ENCODE data around the gene PGGHG. TPM values are rescaled to one million over a fixed set of nuclear protein-coding genes. Genes with fewer than 3 reads are reported as not detected.

Gene PGGHG
- total and polyA plus RNA-seq, 8 donors: 8.9 to 4,700 (median 357) TPM

DNA sequence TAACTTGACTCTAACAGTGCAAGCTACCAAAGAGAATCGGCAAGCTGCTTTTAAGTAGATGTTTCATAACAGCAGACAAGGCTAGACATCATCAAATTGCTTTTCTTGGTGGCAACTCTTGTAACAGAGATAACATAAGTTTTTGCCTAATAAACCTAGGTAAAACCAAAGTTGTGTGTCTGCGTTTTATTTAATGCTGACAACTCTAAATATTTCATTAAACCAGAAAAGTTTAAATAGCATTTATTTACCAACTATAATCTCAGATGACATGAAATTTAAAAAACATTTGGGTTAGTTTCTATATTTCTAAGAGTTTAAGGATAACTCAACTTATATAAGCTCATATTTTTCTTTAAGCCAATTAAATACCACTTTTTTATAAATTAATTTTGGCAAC lies 51.0 kb downstream of the PGGHG start:
- no peak overlapping the region for H3K27ac ChIP-seq
- no peaks in the 10 kb centered on the region for H3K4me1 ChIP-seq
- H3K4me3 ChIP-seq: no peak overlapping the region
- H3K36me3 ChIP-seq: no peaks in the 10 kb centered on the region
- H3K27me3 ChIP-seq: no peaks in the 10 kb centered on the region
- intact Hi-C loops (cut with DNase I): no loop called here
- H3K9me3 ChIP-seq: no peaks in the 10 kb centered on the region
- no peak for ATAC-seq
- no peak for DNase-seq
- no peak for FAIRE-seq
- TF ChIP-seq, protein P1, sequence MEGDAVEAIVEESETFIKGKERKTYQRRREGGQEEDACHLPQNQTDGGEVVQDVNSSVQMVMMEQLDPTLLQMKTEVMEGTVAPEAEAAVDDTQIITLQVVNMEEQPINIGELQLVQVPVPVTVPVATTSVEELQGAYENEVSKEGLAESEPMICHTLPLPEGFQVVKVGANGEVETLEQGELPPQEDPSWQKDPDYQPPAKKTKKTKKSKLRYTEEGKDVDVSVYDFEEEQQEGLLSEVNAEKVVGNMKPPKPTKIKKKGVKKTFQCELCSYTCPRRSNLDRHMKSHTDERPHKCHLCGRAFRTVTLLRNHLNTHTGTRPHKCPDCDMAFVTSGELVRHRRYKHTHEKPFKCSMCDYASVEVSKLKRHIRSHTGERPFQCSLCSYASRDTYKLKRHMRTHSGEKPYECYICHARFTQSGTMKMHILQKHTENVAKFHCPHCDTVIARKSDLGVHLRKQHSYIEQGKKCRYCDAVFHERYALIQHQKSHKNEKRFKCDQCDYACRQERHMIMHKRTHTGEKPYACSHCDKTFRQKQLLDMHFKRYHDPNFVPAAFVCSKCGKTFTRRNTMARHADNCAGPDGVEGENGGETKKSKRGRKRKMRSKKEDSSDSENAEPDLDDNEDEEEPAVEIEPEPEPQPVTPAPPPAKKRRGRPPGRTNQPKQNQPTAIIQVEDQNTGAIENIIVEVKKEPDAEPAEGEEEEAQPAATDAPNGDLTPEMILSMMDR (IDR thresholded peaks at IDR 0.05): no peak
- 80 to 87% methylated on average over 2 of the region's 2 CpGs for WGBS, 2 donors

DNA sequence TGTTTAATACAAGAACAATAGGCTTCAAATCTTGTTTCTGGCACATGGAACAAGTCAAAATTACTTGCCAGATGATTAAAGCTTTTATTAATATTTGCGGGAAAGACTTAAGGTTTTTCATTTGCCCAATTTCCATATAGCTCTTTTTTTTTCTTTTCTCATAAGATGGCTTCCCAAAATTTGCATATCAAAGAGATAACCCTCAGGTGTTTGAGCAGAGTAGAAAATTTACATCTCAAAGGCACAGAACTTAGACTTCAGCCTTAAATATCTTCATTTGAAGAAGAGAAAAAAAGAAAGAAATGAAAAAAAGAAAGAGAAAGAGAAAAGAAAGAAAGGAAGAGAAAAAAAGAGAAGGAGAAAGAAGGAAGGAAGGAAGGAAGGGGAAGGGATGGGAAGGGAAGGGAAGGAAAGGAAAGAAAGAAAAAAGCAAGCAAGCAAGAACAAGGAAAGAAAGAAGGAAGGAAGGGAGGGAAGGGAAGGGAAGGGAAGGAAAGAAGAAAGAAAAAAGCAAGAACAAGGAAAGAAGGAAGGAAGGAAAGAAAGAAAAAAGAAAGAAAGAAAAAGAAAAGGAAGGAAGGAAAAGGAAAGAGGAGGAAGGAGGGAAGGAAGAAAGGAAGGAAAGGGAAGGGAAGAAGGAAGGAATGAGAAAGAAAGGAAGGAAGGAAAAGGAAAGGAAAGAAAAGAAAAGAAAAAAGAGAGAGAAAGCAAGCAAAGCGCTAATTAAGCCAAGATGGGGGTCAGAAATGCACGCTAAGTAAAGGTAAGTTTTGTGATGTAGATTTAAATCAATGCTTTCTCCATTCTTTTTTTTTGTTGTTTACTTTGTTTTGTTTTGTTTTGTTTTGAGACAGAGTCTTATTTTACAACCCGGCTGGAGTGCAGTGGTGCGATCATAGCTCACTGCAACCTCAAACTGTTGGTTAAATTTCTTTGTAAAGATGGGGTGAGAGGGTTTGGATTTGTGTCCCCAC lies 51.9 kb downstream of the PGGHG start:
- Histone ChIP-seq H3K4me1 (no peaks in the 10 kb centered on the region), H3K27me3 (no peaks in the 10 kb centered on the region), H3K4me3 (no peak overlapping the region), H3K36me3 (no peaks in the 10 kb centered on the region), H3K27ac (no peak overlapping the region), H3K9me3 (no peaks in the 10 kb centered on the region)
- ATAC-seq (no peak), FAIRE-seq (no peak), DNase-seq (no peak)
- TF ChIP-seq, protein P1 (IDR thresholded peaks at IDR 0.05): no peak
- WGBS, 2 donors: 73 to 82% methylated on average over 4 to 5 of the region's 5 CpGs
- intact Hi-C loops (cut with DNase I): no loop called here

DNA sequence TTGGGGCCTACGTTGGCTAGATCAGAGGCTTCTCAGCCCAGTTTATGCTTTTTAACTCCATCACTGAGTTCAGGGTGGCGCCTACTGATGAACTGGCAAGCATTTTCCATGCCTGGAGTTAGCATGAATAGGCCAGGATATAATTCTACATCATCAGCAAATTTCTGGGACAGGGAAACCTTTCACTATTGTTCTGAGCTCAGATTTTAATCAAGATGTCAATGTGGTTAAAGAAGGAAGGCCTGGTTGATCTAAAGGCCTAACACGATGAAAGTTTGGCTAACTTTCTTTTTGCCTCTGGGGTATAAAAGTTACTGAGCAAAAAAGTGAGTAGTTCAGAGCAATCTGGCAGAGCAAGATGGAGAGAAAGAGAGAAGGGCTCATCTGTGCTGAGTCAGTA lies 53.4 kb downstream of the PGGHG start:
- FAIRE-seq: no peak
- WGBS, 2 donors: 73 to 77% methylated on average over 3 of the region's 3 CpGs
- TF ChIP-seq, protein P1 (IDR thresholded peaks at IDR 0.05): no peak

DNA sequence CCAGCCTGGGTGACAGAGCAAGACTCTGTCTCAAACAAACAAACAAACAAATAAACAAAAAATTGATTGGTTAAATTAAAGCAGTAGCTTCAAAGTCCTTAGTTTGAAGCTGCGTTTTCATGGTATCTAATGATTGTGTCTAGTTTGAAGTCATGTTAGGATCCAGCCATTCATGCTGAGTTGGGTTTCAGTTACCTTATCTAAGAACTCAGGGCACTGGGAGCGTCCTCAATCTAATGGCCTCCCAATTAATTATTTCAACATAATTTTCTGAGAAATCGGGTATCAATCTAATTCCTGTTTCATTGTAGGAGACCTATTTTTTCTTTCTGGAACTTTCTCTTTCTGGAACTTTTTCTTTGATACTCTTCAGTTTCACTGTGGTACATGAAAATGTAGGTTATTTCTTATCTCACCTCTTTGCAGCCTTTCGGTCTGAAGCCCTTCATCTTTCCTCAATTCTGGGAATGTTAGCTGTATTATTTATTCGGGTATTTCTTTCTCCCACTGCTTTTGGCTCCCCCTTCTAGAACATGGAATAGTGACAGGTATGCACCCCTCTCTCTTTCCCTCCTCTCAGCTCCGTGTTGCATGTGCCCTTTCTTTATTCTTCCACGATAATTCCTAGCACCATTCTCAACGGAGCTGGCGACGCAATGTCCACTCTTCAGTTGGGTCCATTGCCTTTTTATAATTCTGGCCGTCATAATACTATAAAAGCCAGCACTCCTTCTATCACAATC lies 56.1 kb downstream of the PGGHG start:
- DNase-seq (no peak), ATAC-seq (no peak)

More for the DNA sequence above, 53.4 kb downstream of the PGGHG start:
- no peak for DNase-seq
- Histone ChIP-seq H3K27ac (no peak overlapping the region), H3K36me3 (no peaks in the 10 kb centered on the region), H3K4me1 (no peaks in the 10 kb centered on the region), H3K9me3 (no peaks in the 10 kb centered on the region), H3K27me3 (no peaks in the 10 kb centered on the region), H3K4me3 (no peak overlapping the region)
- ATAC-seq: no peak
- intact Hi-C loops (cut with DNase I): no loop called here

More for the DNA sequence above, 56.1 kb downstream of the PGGHG start:
- TF ChIP-seq, protein P1 (IDR thresholded peaks at IDR 0.05): no peak
- intact Hi-C loops (cut with DNase I): no loop called here
- no peak for FAIRE-seq
- WGBS, 2 donors: 77 to 81% methylated on average over 11 of the region's 11 CpGs
- H3K27me3 ChIP-seq: no peaks in the 10 kb centered on the region
- no peak overlapping the region for H3K4me3 ChIP-seq
- H3K9me3 ChIP-seq: no peaks in the 10 kb centered on the region
- no peak overlapping the region for H3K27ac ChIP-seq
- H3K4me1 ChIP-seq: no peaks in the 10 kb centered on the region
- no peaks in the 10 kb centered on the region for H3K36me3 ChIP-seq

Other genes with a start within 250 kb of the PGGHG start
- gene SCGB1C1, start 96.0 kb upstream of the PGGHG start, total RNA-seq: under 1 TPM in 3 of 6 donors, not detected in 3; 0.41 to 0.70 (median 0.63) TPM
- gene SCGB1C1, start 96.0 kb upstream of the PGGHG start, polyA plus RNA-seq: 1 to 10 TPM in 1 of 2 donors, not detected in 1; 1.1 TPM
- gene BET1L, start 81.7 kb upstream of the PGGHG start, total RNA-seq: 10 to 100 TPM; 29.8 to 53.4 (median 48.8) TPM
- 10 to 100 TPM; 27.7 to 30.7 TPM for gene BET1L, start 81.7 kb upstream of the PGGHG start, polyA plus RNA-seq
- 10 to 100 TPM; 29.7 to 49.3 (median 40.9) TPM for gene RIC8A, start 81.4 kb upstream of the PGGHG start, total RNA-seq
- gene RIC8A, start 81.4 kb upstream of the PGGHG start, polyA plus RNA-seq: 10 to 100 TPM; 39.6 to 47.1 TPM
- 10 to 100 TPM in 4 of 6 donors, 1 to 10 TPM in 2; 7.7 to 13.2 (median 10.9) TPM for gene SIRT3, start 52.8 kb upstream of the PGGHG start, total RNA-seq
- gene SIRT3, start 52.8 kb upstream of the PGGHG start, polyA plus RNA-seq: 10 to 100 TPM; 21.4 to 25.1 TPM
- gene PSMD13, start 52.1 kb upstream of the PGGHG start, total RNA-seq: 10 to 100 TPM; 35.5 to 48.3 (median 41.9) TPM
- gene PSMD13, start 52.1 kb upstream of the PGGHG start, polyA plus RNA-seq: 100 to 1,000 TPM in 1 of 2 donors, 10 to 100 TPM in 1; 97.5 to 118 TPM
- gene NLRP6, start 10.7 kb upstream of the PGGHG start, total RNA-seq: under 1 TPM in 4 of 6 donors, not detected in 2; 0.19 to 0.23 (median 0.20) TPM
- gene NLRP6, start 10.7 kb upstream of the PGGHG start, polyA plus RNA-seq: under 1 TPM; 0.05 to 0.08 TPM
- gene IFITM5, start 10.4 kb downstream of the PGGHG start, total RNA-seq: not detected
- gene IFITM5, start 10.4 kb downstream of the PGGHG start, polyA plus RNA-seq: 1 to 10 TPM in 1 of 2 donors, under 1 TPM in 1; 0.56 to 1.2 TPM
- gene IFITM2, start 18.7 kb downstream of the PGGHG start, total RNA-seq: 100 to 1,000 TPM in 2 of 6 donors, 10 to 100 TPM in 4; 32.1 to 120 (median 63.6) TPM
- gene IFITM2, start 18.7 kb downstream of the PGGHG start, polyA plus RNA-seq: 100 to 1,000 TPM; 169 to 182 TPM
- 10 to 100 TPM in 5 of 6 donors, 1 to 10 TPM in 1; 10.0 to 45.2 (median 18.9) TPM for gene IFITM1, start 24.9 kb downstream of the PGGHG start, total RNA-seq
- 10 to 100 TPM; 40.7 to 54.5 TPM for gene IFITM1, start 24.9 kb downstream of the PGGHG start, polyA plus RNA-seq
- gene IFITM3, start 31.7 kb downstream of the PGGHG start, total RNA-seq: 100 to 1,000 TPM in 4 of 6 donors, 10 to 100 TPM in 2; 86.4 to 292 (median 135) TPM
- gene IFITM3, start 31.7 kb downstream of the PGGHG start, polyA plus RNA-seq: 100 to 1,000 TPM; 300 to 429 TPM
- 1 to 10 TPM in 5 of 6 donors, under 1 TPM in 1; 0.95 to 4.8 (median 1.8) TPM for gene B4GALNT4, start 80.4 kb downstream of the PGGHG start, total RNA-seq
- 10 to 100 TPM in 1 of 2 donors, 1 to 10 TPM in 1; 6.8 to 25.9 TPM for gene B4GALNT4, start 80.4 kb downstream of the PGGHG start, polyA plus RNA-seq
- gene PKP3, start 105.1 kb downstream of the PGGHG start, total RNA-seq: 10 to 100 TPM; 23.4 to 36.1 (median 26.2) TPM
- 10 to 100 TPM; 33.8 to 50.5 TPM for gene PKP3, start 105.1 kb downstream of the PGGHG start, polyA plus RNA-seq
- gene SIGIRR, start 125.9 kb downstream of the PGGHG start, total RNA-seq: 10 to 100 TPM; 39.2 to 62.1 (median 46.9) TPM
- gene SIGIRR, start 125.9 kb downstream of the PGGHG start, polyA plus RNA-seq: 100 to 1,000 TPM; 138 to 158 TPM
- 10 to 100 TPM in 4 of 6 donors, 1 to 10 TPM in 2; 6.2 to 32.1 (median 12.5) TPM for gene ANO9, start 152.9 kb downstream of the PGGHG start, total RNA-seq
- 10 to 100 TPM; 46.2 to 68.7 TPM for gene ANO9, start 152.9 kb downstream of the PGGHG start, polyA plus RNA-seq
- gene PTDSS2, start 161.2 kb downstream of the PGGHG start, total RNA-seq: 10 to 100 TPM; 11.3 to 17.4 (median 15.2) TPM
- 10 to 100 TPM; 24.7 to 44.7 TPM for gene PTDSS2, start 161.2 kb downstream of the PGGHG start, polyA plus RNA-seq
- 10 to 100 TPM; 38.9 to 65.1 (median 59.1) TPM for gene RNH1, start 218.1 kb downstream of the PGGHG start, total RNA-seq
- gene RNH1, start 218.1 kb downstream of the PGGHG start, polyA plus RNA-seq: 10 to 100 TPM; 66.8 to 87.7 TPM
- gene HRAS, start 246.4 kb downstream of the PGGHG start, total RNA-seq: 10 to 100 TPM; 10.4 to 22.6 (median 19.2) TPM
- 100 to 1,000 TPM; 103 to 130 TPM for gene HRAS, start 246.4 kb downstream of the PGGHG start, polyA plus RNA-seq
- gene LRRC56, start 248.4 kb downstream of the PGGHG start, total RNA-seq: 1 to 10 TPM in 5 of 6 donors, under 1 TPM in 1; 0.98 to 2.0 (median 1.6) TPM
- gene LRRC56, start 248.4 kb downstream of the PGGHG start, polyA plus RNA-seq: 1 to 10 TPM; 5.4 to 7.3 TPM